ENCODE results near the gene WDR72. TPM values are rescaled to one million over a fixed set of nuclear protein-coding genes. Genes with fewer than 3 reads are reported as not detected.

WDR72 gene
- total and polyA plus RNA-seq, 11 donors: 0.01 to 0.11 (median 0.08) TPM; not detected in 8

DNA sequence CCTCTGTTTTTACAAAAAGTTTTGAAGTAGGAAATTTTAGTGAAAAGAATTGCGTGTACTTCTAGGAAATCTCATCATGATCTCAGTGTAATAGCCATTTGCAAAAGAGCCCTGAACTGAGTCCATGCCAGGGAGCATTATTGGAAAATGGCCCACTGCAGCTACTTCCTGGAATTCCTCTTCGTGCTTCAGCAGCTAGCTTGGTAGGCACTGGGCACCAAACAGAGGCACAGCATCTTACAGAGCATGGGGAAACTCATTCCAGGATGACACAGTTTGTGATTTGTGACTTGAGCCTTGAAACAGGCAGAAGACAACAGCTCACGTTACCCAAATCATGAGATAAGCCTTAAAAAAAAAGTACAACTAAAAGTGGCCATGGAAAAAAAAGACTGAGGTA lies 179.1 kb downstream of the WDR72 start:
- no peaks in the 10 kb centered on the region for H3K4me1 ChIP-seq
- no peak for DNase-seq

DNA sequence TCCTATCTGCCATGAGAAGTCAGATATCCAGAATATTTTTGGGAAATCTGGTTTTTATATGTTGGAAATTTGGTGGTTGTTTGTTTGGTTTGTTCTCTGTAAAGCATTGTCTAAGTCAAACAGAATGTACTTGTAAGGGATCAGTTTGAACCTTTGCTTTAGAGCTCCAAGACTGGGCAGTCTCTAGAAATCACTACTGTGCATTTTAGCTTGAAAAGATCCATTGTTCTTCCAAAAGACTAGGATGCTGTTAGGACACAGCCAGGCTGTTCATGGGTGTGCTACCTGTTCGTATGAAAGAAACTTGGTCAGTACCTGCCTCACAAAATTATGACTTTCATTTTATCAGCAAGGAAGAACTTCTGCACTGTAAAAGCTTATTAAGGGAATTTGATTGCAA lies 182.6 kb downstream of the WDR72 start:
- peaks cover 0 to 3% (median 0%) of the 10 kb centered on the region in 9 donors for H3K27me3 ChIP-seq
- WGBS, 4 donors: 48 to 54% (median 51%) methylated on average over 1 of the region's 1 CpG
- no peak for TF ChIP-seq POLR2A (IDR thresholded peaks at IDR 0.05)
- TF ChIP-seq, protein P1, sequence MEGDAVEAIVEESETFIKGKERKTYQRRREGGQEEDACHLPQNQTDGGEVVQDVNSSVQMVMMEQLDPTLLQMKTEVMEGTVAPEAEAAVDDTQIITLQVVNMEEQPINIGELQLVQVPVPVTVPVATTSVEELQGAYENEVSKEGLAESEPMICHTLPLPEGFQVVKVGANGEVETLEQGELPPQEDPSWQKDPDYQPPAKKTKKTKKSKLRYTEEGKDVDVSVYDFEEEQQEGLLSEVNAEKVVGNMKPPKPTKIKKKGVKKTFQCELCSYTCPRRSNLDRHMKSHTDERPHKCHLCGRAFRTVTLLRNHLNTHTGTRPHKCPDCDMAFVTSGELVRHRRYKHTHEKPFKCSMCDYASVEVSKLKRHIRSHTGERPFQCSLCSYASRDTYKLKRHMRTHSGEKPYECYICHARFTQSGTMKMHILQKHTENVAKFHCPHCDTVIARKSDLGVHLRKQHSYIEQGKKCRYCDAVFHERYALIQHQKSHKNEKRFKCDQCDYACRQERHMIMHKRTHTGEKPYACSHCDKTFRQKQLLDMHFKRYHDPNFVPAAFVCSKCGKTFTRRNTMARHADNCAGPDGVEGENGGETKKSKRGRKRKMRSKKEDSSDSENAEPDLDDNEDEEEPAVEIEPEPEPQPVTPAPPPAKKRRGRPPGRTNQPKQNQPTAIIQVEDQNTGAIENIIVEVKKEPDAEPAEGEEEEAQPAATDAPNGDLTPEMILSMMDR (IDR thresholded peaks at IDR 0.05): no peak

More for the DNA sequence above, 179.1 kb downstream of the WDR72 start:
- 32 to 36% (median 35%) methylated on average over 3 of the region's 3 CpGs for WGBS, 4 donors
- intact Hi-C loops (cut with DNase I): no loop called here
- Histone ChIP-seq H3K9me3 (no peaks in the 10 kb centered on the region), H3K27me3 (no peaks in the 10 kb centered on the region), H3K27ac (no peak overlapping the region), H3K36me3 (no peaks in the 10 kb centered on the region), H3K4me3 (no peak overlapping the region)
- no peak for ATAC-seq
- no peak for TF ChIP-seq POLR2A (IDR thresholded peaks at IDR 0.05)
- TF ChIP-seq, protein P1 (IDR thresholded peaks at IDR 0.05): no peak

DNA sequence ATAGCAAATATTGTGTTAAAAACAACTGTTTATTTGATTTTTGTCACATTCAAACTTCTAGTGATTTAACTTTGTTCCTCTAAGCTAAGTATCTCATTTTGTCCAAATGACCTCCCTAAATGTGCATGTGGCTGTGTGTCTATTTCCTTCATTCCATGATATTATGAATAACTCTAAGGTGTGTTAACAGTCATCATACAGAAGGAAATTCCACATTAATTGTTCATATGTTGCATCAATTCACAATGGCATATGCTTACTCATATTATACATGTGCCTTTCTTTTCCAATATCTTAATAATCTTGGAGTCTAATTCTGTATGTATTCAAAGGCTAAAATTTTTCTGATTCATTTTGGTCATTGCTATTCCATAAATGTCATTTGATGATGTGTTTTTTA lies 186.4 kb downstream of the WDR72 start:
- H3K4me1 ChIP-seq: no peaks in the 10 kb centered on the region
- H3K9me3 ChIP-seq: peaks cover 0 to 6% (median 0%) of the 10 kb centered on the region in 12 donors
- intact Hi-C loops (cut with DNase I): no loop called here
- DNase-seq (no peak), ATAC-seq (no peak)
- H3K27me3 ChIP-seq: peaks cover 0 to 3% (median 0%) of the 10 kb centered on the region in 9 donors
- H3K27ac ChIP-seq: no peak overlapping the region
- H3K4me3 ChIP-seq: no peak overlapping the region
- no peaks in the 10 kb centered on the region for H3K36me3 ChIP-seq
- TF ChIP-seq, protein P1 (IDR thresholded peaks at IDR 0.05): no peak
- TF ChIP-seq POLR2A (IDR thresholded peaks at IDR 0.05): no peak

More for the DNA sequence above, 182.6 kb downstream of the WDR72 start:
- Histone ChIP-seq H3K36me3 (no peaks in the 10 kb centered on the region), H3K27ac (no peak overlapping the region), H3K4me3 (no peak overlapping the region), H3K4me1 (no peaks in the 10 kb centered on the region), H3K9me3 (no peaks in the 10 kb centered on the region)
- intact Hi-C loops (cut with DNase I): no loop called here
- ATAC-seq: no peak
- DNase-seq: no peak

GRCh38 chr15:53569751-53570480 lies 189.5 kb downstream of the WDR72 start:
- no peaks in the 10 kb centered on the region for H3K36me3 ChIP-seq
- no peak overlapping the region for H3K27ac ChIP-seq
- H3K27me3 ChIP-seq: peaks cover 0 to 3% (median 0%) of the 10 kb centered on the region in 9 donors
- intact Hi-C loops (cut with DNase I): no loop called here
- peaks cover 0 to 6% (median 0%) of the 10 kb centered on the region in 12 donors for H3K9me3 ChIP-seq
- ATAC-seq (no peak), DNase-seq (no peak)
- no peaks in the 10 kb centered on the region for H3K4me1 ChIP-seq
- WGBS, 4 donors: 66 to 81% (median 78%) methylated on average over 3 of the region's 3 CpGs
- H3K4me3 ChIP-seq: no peak overlapping the region
- TF ChIP-seq, protein P1 (IDR thresholded peaks at IDR 0.05): no peak
- no peak for TF ChIP-seq POLR2A (IDR thresholded peaks at IDR 0.05)

Data from heart left ventricle (tissue), 16 donors.